Left lung (tissue), 10 donors: ENCODE measurements around the gene RBFA. TPM values are rescaled to one million over a fixed set of nuclear protein-coding genes. Genes with fewer than 3 reads are reported as not detected.

Experiments used
- ATAC-seq: fragments of 200-7000 bp; cut with Tn5 transposase; one replicate; pipeline ENCODE4 v1.9.1; 2020; ENCODE audit warnings: moderate library complexity
- DNase-seq, 4 donors: peaks; one replicate each; pipeline ENCODE4 v3.0.0-alpha.2; 2013 to 2020
- H3K27ac ChIP-seq, 2 donors: fragments of 200-600 bp; sonication (generic) in 1 of 2; one replicate each; pipeline versions ENCODE4 v1.5.0 to v1.8.0; 2020 to 2021
- H3K27me3 ChIP-seq, 2 donors: fragments of 200-600 bp; sonication (generic) in 1 of 2; one replicate each; pipeline versions ENCODE4 v1.5.0 to v1.8.0; 2020 to 2021
- H3K36me3 ChIP-seq, 2 donors: fragments of 200-600 bp; sonication (generic) in 1 of 2; one replicate each; pipeline versions ENCODE4 v1.5.0 to v1.8.0; 2020 to 2021
- H3K4me1 ChIP-seq, 2 donors: fragments of 200-600 bp; one replicate each; pipeline ENCODE4 v1.8.0; 2021
- H3K4me3 ChIP-seq, 2 donors: fragments of 200-600 bp; sonication (generic) in 1 of 2; one replicate each; pipeline versions ENCODE4 v1.5.0 to v1.8.0; 2020 to 2021; ENCODE audit warnings: mild to moderate bottlenecking in 1 of 2
- H3K9me3 ChIP-seq, 2 donors: fragments of 200-600 bp; sonication (generic) in 1 of 2; one replicate each; pipeline versions ENCODE4 v1.5.0 to v1.8.0; 2020 to 2021
- intact Hi-C, 2 donors: fragments of 100-400 bp; cut with DNase I; formaldehyde crosslinking; loops; one replicate each; pipeline versions ENCODE4 v1.11.2 to v1.14.2; 2022
- polyA plus RNA-seq, 6 donors: library from polyadenylated mRNA; unstranded; fragments of 120-200 nt; gene quantifications; one replicate each; pipeline ENCODE4 v1.2.1, GENCODE V29; 2013; ENCODE audit not compliant: insufficient read length in 6 of 6
- total RNA-seq, 2 donors: library from RNA; stranded (reverse); fragmentation: NEBNext Ultra II Directional; extraction: Animal tissue kit (Norgen Biotek cat#: 25700); gene quantifications; one replicate each; pipeline ENCODE4 v1.2.1, GENCODE V29; 2021
- TF ChIP-seq, protein P1 (sequence below), 2 donors: fragments of 200-600 bp; sonication (generic) in 1 of 2; IDR thresholded peaks; one replicate each; pipeline versions ENCODE4 v1.5.0 to v1.8.0; 2021; ENCODE audit warnings: antibody characterized with exemption in 2 of 2
- donor health status: DM: no; HTN: yes; CAD: no.
- donor health status: DM: no; HTN: no; CAD: no.

RBFA gene
- total and polyA plus RNA-seq, 8 donors, result 18.7 to 47.4 (median 39.5) TPM

DNA sequence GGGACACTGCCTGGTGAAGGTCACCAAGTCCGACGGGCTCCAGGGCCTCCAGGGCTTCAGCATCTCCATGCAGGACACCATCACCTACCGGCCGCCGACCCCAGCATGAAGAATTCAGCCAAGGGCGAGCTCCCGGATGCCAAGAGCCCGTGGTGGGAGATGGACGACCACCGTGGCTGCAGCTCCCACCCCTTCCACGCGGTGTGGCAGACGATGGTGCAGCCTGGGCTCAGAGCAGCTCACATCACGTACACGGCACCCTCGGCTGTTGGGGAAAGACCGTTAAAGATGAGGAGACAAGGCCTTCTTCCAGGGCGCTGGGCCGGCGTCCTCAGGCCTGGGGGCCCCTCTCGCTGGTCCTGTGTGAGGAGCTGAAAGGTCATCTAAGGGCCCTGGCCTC lies 43.6 kb downstream of the RBFA start:
- DNase-seq (no peak), ATAC-seq (no peak)
- Histone ChIP-seq H3K36me3 (no peaks in the 10 kb centered on the region), H3K27ac (no peak overlapping the region), H3K27me3 (no peaks in the 10 kb centered on the region), H3K9me3 (peaks cover 0 to 12% of the 10 kb centered on the region in 2 donors), H3K4me3 (no peak overlapping the region), H3K4me1 (no peaks in the 10 kb centered on the region)
- intact Hi-C loops, result no loop called here
- TF ChIP-seq, protein P1, sequence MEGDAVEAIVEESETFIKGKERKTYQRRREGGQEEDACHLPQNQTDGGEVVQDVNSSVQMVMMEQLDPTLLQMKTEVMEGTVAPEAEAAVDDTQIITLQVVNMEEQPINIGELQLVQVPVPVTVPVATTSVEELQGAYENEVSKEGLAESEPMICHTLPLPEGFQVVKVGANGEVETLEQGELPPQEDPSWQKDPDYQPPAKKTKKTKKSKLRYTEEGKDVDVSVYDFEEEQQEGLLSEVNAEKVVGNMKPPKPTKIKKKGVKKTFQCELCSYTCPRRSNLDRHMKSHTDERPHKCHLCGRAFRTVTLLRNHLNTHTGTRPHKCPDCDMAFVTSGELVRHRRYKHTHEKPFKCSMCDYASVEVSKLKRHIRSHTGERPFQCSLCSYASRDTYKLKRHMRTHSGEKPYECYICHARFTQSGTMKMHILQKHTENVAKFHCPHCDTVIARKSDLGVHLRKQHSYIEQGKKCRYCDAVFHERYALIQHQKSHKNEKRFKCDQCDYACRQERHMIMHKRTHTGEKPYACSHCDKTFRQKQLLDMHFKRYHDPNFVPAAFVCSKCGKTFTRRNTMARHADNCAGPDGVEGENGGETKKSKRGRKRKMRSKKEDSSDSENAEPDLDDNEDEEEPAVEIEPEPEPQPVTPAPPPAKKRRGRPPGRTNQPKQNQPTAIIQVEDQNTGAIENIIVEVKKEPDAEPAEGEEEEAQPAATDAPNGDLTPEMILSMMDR (IDR thresholded peaks at IDR 0.05), result no peak

Other genes with a start within 250 kb of the RBFA start
- 1 to 10 TPM in 1 of 2 donors, under 1 TPM in 1; 0.20 to 1.1 TPM for gene KCNG2, start 236.5 kb upstream of the RBFA start, total RNA-seq
- under 1 TPM; 0.17 to 0.38 (median 0.31) TPM for gene KCNG2, start 236.5 kb upstream of the RBFA start, polyA plus RNA-seq
- 10 to 100 TPM; 44.8 to 69.8 TPM for gene SLC66A2, start 82.8 kb upstream of the RBFA start, total RNA-seq
- 10 to 100 TPM; 17.3 to 25.5 (median 22.9) TPM for gene SLC66A2, start 82.8 kb upstream of the RBFA start, polyA plus RNA-seq
- 10 to 100 TPM; 23.1 to 38.5 TPM for gene HSBP1L1, start 69.8 kb upstream of the RBFA start, total RNA-seq
- gene HSBP1L1, start 69.8 kb upstream of the RBFA start, polyA plus RNA-seq, result 10 to 100 TPM; 21.7 to 28.3 (median 26.5) TPM
- gene TXNL4A, start 45.9 kb upstream of the RBFA start, total RNA-seq, result 100 to 1,000 TPM in 1 of 2 donors, 10 to 100 TPM in 1; 82.7 to 106 TPM
- 10 to 100 TPM; 54.7 to 86.5 (median 64.2) TPM for gene TXNL4A, start 45.9 kb upstream of the RBFA start, polyA plus RNA-seq
- gene ADNP2, start 74.8 kb downstream of the RBFA start, total RNA-seq, result 10 to 100 TPM; 13.5 to 14.4 TPM
- 10 to 100 TPM; 17.3 to 22.6 (median 20.5) TPM for gene ADNP2, start 74.8 kb downstream of the RBFA start, polyA plus RNA-seq
- gene PARD6G, start 213.1 kb downstream of the RBFA start, total RNA-seq, result 1 to 10 TPM; 6.9 to 7.1 TPM
- gene PARD6G, start 213.1 kb downstream of the RBFA start, polyA plus RNA-seq, result 10 to 100 TPM; 18.9 to 25.2 (median 21.2) TPM